SU-DHL-6 (cell line): ENCODE results near the gene CA7.
"Not testable (repeated sequence)": the region's sequence is repeated elsewhere in the genome, so short reads cannot be mapped to it uniquely, and the experiment has no call there.

Experiments
- H2AFZ ChIP-seq: fragments of 200-600 bp; sonication (generic); 2 replicates; pipeline ENCODE4 v1.6.1; 2014; ENCODE audit warnings: low read depth, mild to moderate bottlenecking, moderate library complexity, mixed read lengths, antibody characterized with exemption, low read length; ENCODE audit not compliant: severe bottlenecking
- H3F3A ChIP-seq: fragments of 200-600 bp; shearing (Covaris generic); 2 replicates; pipeline ENCODE4 v1.6.0; 2016; ENCODE audit warnings: antibody characterized with exemption, mild to moderate bottlenecking; ENCODE audit not compliant: insufficient read depth
- H3K27ac ChIP-seq: fragments of 200-600 bp; sonication (generic); 2 replicates; pipeline ENCODE4 v1.5.1; 2016; ENCODE audit warnings: low read depth, mild to moderate bottlenecking, low read length, moderate library complexity, mixed read lengths
- H3K27me3 ChIP-seq: fragments of 200-600 bp; sonication (generic), shearing (Covaris generic); 2 replicates; pipeline ENCODE4 v1.6.0; 2014; ENCODE audit warnings: mild to moderate bottlenecking, low read length
- H3K36me3 ChIP-seq: fragments of 200-600 bp; sonication (generic); 2 replicates; pipeline ENCODE4 v1.6.1; 2014; ENCODE audit warnings: mild to moderate bottlenecking, low read length, mixed read lengths
- H3K4me2 ChIP-seq: fragments of 300-600, 200-600 bp; shearing (Covaris generic), sonication (generic); 2 replicates; pipeline ENCODE4 v1.6.0; 2014; ENCODE audit warnings: low read length, low read depth, mild to moderate bottlenecking; ENCODE audit not compliant: poor library complexity, severe bottlenecking
- H3K4me3 ChIP-seq: fragments of 200-600 bp; sonication (generic); 2 replicates; pipeline ENCODE4 v1.5.1; 2014; ENCODE audit warnings: antibody characterized with exemption, low read length, mild to moderate bottlenecking, mixed read lengths; ENCODE audit not compliant: insufficient read depth, poor library complexity, severe bottlenecking
- H3K79me2 ChIP-seq: fragments of 200-600 bp; sonication (generic); 2 replicates; pipeline ENCODE4 v1.6.1; 2014; ENCODE audit warnings: mild to moderate bottlenecking, low read length, moderate library complexity; ENCODE audit not compliant: insufficient read depth
- H3K9ac ChIP-seq: fragments of 200-600 bp; sonication (generic); 2 replicates; pipeline ENCODE4 v1.7.0; 2014; ENCODE audit warnings: mild to moderate bottlenecking, low read length
- H3K9me2 ChIP-seq: fragments of 200-600 bp; sonication (generic); replicated peaks from 2 replicates; pipeline ENCODE4 v1.6.1; 2014; ENCODE audit warnings: low read length; ENCODE audit not compliant: insufficient read depth
- H3K9me3 ChIP-seq: fragments of 200-600 bp; sonication (generic); 2 replicates; pipeline ENCODE4 v1.6.1; 2014; ENCODE audit warnings: low read length, mixed read lengths; ENCODE audit not compliant: insufficient read depth
- H4K20me1 ChIP-seq: fragments of 200-600 bp; sonication (generic); 2 replicates; pipeline ENCODE4 v1.6.1; 2014; ENCODE audit warnings: low read depth, mild to moderate bottlenecking, antibody characterized with exemption, low read length, moderate library complexity, mixed read lengths
- EZH2phosphoT487 ChIP-seq: fragments of 200-600 bp; sonication (generic), shearing (Covaris generic); conservative IDR thresholded peaks from 2 replicates; pipeline ENCODE4 v1.6.1; 2018; ENCODE audit warnings: mild to moderate bottlenecking, antibody characterized with exemption, low read length, moderate library complexity, mixed read lengths
- TF ChIP-seq, protein P1 (sequence below): fragments of 200-600 bp; sonication (generic); IDR thresholded peaks from one replicate; pipeline ENCODE4 v1.5.1; 2017; ENCODE audit warnings: antibody characterized with exemption, mild to moderate bottlenecking, low read length, moderate library complexity; ENCODE audit not compliant: insufficient read depth, poor library complexity, severe bottlenecking

The CA7 gene

GRCh38 chr16:66863707-66864106 is 19.5 kb downstream of the CA7 start:
- H3K79me2 ChIP-seq = no peaks in the 10 kb centered on the region
- no peak overlapping the region for H3K27ac ChIP-seq
- no peak overlapping the region for H3K4me2 ChIP-seq
- no peak overlapping the region for H3K9ac ChIP-seq
- no peaks in the 10 kb centered on the region for H3F3A ChIP-seq
- no peak for TF ChIP-seq EZH2phosphoT487
- TF ChIP-seq, protein P1, sequence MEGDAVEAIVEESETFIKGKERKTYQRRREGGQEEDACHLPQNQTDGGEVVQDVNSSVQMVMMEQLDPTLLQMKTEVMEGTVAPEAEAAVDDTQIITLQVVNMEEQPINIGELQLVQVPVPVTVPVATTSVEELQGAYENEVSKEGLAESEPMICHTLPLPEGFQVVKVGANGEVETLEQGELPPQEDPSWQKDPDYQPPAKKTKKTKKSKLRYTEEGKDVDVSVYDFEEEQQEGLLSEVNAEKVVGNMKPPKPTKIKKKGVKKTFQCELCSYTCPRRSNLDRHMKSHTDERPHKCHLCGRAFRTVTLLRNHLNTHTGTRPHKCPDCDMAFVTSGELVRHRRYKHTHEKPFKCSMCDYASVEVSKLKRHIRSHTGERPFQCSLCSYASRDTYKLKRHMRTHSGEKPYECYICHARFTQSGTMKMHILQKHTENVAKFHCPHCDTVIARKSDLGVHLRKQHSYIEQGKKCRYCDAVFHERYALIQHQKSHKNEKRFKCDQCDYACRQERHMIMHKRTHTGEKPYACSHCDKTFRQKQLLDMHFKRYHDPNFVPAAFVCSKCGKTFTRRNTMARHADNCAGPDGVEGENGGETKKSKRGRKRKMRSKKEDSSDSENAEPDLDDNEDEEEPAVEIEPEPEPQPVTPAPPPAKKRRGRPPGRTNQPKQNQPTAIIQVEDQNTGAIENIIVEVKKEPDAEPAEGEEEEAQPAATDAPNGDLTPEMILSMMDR = no peak
- no peaks in the 10 kb centered on the region for H4K20me1 ChIP-seq
- H2AFZ ChIP-seq = no peak overlapping the region
- H3K36me3 ChIP-seq = no peaks in the 10 kb centered on the region
- H3K9me2 ChIP-seq = no peaks in the 10 kb centered on the region
- H3K9me3 ChIP-seq = no peaks in the 10 kb centered on the region
- H3K27me3 ChIP-seq = no peaks in the 10 kb centered on the region
- no peak overlapping the region for H3K4me3 ChIP-seq

GRCh38 chr16:66869424-66869823 is 25.2 kb downstream of the CA7 start:
- no peak for TF ChIP-seq EZH2phosphoT487
- TF ChIP-seq, protein P1 = no peak
- Histone ChIP-seq H3K9ac (no peak overlapping the region), H3K79me2 (no peaks in the 10 kb centered on the region), H3K36me3 (no peaks in the 10 kb centered on the region), H3K27ac (no peak overlapping the region), H3K9me2 (no peaks in the 10 kb centered on the region), H3K4me3 (no peak overlapping the region), H2AFZ (no peak overlapping the region), H3F3A (peaks cover 5% of the 10 kb centered on the region; the same call in 1 of the 2 replicates), H4K20me1 (no peaks in the 10 kb centered on the region), H3K4me2 (no peak overlapping the region), H3K27me3 (no peaks in the 10 kb centered on the region), H3K9me3 (no peaks in the 10 kb centered on the region)

- H4K20me1 ChIP-seq, H3K27me3 ChIP-seq, H3K4me3 ChIP-seq, H2AFZ ChIP-seq, H3K9me3 ChIP-seq, H3K36me3 ChIP-seq, H3K9me2 ChIP-seq, H3K79me2 ChIP-seq, H3F3A ChIP-seq, H3K4me2 ChIP-seq, H3K27ac ChIP-seq, H3K9ac ChIP-seq: not testable (repeated sequence)
Measured at GRCh38 chr16:66871363-66871762, 27.1 kb downstream of the CA7 start.

- H3K79me2 ChIP-seq = no peaks in the 10 kb centered on the region
- no peaks in the 10 kb centered on the region for H4K20me1 ChIP-seq
- no peak overlapping the region for H2AFZ ChIP-seq
- no peak overlapping the region for H3K4me2 ChIP-seq
- H3K27ac ChIP-seq = no peak overlapping the region
- H3K27me3 ChIP-seq = no peaks in the 10 kb centered on the region
- H3K9me2 ChIP-seq = no peaks in the 10 kb centered on the region
- no peaks in the 10 kb centered on the region for H3K9me3 ChIP-seq
- H3F3A ChIP-seq = peaks cover 6% of the 10 kb centered on the region; the same call in 1 of the 2 replicates
- no peak for TF ChIP-seq EZH2phosphoT487
- TF ChIP-seq, protein P1 = no peak
- H3K36me3 ChIP-seq = no peaks in the 10 kb centered on the region
- H3K9ac ChIP-seq = no peak overlapping the region
- H3K4me3 ChIP-seq = no peak overlapping the region
Measured at GRCh38 chr16:66871840-66872239, 27.6 kb downstream of the CA7 start.
